Esophagus (tissue), 2 donors: ENCODE measurements around the gene TPCN1. TPM values are rescaled to one million over a fixed set of nuclear protein-coding genes. Genes with fewer than 3 reads are reported as not detected.

ENCODE experiments used
- H3K27ac ChIP-seq, 2 donors: one replicate each; pipeline ENCODE4 v1.5.1; 2013; ENCODE audit warnings: low read depth in 2 of 2, mild to moderate bottlenecking in 2 of 2, inconsistent platforms in 1 of 2, low read length in 1 of 2, moderate library complexity in 1 of 2
- H3K27me3 ChIP-seq, 2 donors: one replicate each; pipeline ENCODE4 v1.6.1; 2013; ENCODE audit warnings: low read length in 2 of 2, control low read depth in 1 of 2, mild to moderate bottlenecking in 1 of 2; ENCODE audit not compliant: insufficient read depth in 2 of 2, control insufficient read depth in 1 of 2
- H3K36me3 ChIP-seq, 2 donors: one replicate each; pipeline ENCODE4 v1.6.1; 2013; ENCODE audit warnings: low read length in 1 of 2; ENCODE audit not compliant: control insufficient read depth in 2 of 2, insufficient read depth in 2 of 2
- H3K4me1 ChIP-seq, 2 donors: one replicate each; pipeline ENCODE4 v1.6.1; 2013; ENCODE audit warnings: low read length in 1 of 2; ENCODE audit not compliant: control insufficient read depth in 2 of 2, insufficient read depth in 2 of 2
- H3K4me3 ChIP-seq, 2 donors: one replicate each; pipeline ENCODE4 v1.5.1; 2013; ENCODE audit warnings: low read length in 2 of 2, mild to moderate bottlenecking in 2 of 2, low read depth in 1 of 2, moderate library complexity in 1 of 2
- H3K9me3 ChIP-seq, 2 donors: one replicate each; pipeline ENCODE4 v1.6.1; 2013; ENCODE audit warnings: mild to moderate bottlenecking in 2 of 2, low read depth in 1 of 2, low read length in 1 of 2, moderate library complexity in 1 of 2; ENCODE audit not compliant: control insufficient read depth in 2 of 2, insufficient read depth in 1 of 2
- WGBS, 2 donors: extraction: QIAGEN DNeasy Blood & Tissue Kit; methylation state at CpG; one replicate each; pipeline ENCODE4 v1.1.7; 2013; 5-methylcytosine and 5-hydroxymethylcytosine counted together
- polyA plus RNA-seq, 2 donors: library from polyadenylated mRNA; stranded (reverse); fragments of 200-250 nt; gene quantifications; one replicate each; pipeline ENCODE4 v1.2.3, GENCODE V29; 2013
- donor health status: healthy with polysubstance abuse.
- donor health status: Bipolar disorder and iron deficiency.

TPCN1 gene
- polyA plus RNA-seq, 2 donors, result 30.9 to 57.6 TPM

DNA sequence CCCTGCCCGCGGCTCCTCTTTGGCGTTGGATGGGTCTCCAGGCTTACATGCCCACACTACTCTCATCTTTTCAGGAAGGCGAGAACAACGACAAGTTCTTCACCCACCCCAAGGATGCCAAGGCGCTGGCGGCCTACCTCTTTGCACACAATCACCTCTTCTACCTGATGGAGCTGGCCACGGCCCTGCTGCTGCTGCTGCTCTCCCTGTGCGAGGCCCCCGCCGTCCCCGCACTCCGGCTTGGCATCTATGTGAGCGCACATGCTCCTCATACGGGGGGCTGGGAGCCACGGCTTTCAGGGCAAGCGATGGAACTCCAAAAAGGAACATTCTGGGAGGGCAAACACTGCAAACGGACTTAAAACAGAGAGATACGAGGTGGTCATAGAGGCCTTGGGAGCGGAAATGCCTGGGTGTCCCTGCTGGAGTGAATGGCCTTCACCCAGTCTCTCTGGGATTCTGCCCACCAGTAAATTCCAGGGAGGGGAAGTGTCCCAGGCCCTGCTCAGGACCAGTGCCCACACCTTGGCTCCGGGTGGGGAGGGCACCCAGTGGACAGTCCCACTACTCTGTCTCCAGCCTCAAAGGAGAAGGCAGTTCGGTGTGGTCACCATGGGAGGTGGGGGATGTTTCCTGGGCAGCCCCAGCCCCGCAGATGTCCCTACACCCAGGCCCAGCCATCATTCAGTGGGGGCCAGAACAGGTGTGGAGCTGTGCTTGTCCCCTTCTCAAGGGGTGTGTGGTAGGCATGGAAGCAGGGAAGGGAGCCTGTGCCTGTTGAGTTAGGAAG lies 45.0 kb downstream of the TPCN1 start:
- Histone ChIP-seq H3K9me3 (no peaks in the 10 kb centered on the region), H3K4me1 (peaks cover 0 to 12% of the 10 kb centered on the region in 2 donors), H3K27me3 (no peaks in the 10 kb centered on the region), H3K27ac (peak overlapping the region; percentile 19 to 74), H3K36me3 (peaks cover 6 to 42% of the 10 kb centered on the region in 2 donors), H3K4me3 (no peak overlapping the region)
- WGBS, 2 donors, result 95% methylated on average over 23 of the region's 23 CpGs

DNA sequence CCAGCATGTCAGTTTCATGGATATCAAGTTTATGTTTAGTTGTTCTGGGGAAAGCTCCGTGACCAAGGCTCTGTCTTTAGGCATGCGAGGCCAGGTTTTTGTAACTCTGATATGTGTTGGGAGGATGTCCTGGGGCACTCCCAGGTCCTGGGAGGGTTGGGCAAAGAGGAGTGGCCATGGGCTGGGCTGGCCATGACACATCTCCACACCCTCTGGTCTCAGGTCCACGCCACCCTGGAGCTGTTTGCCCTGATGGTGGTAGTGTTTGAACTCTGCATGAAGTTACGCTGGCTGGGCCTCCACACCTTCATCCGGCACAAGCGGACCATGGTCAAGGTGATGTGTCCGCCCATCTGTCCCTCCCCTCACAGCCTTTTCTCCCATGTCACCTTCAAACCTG lies 46.4 kb downstream of the TPCN1 start:
- H3K4me3 ChIP-seq, result no peak overlapping the region
- peak overlapping the region; percentile 43 to 84 for H3K27ac ChIP-seq
- no peaks in the 10 kb centered on the region for H3K9me3 ChIP-seq
- H3K27me3 ChIP-seq, result no peaks in the 10 kb centered on the region
- peaks cover 6 to 42% of the 10 kb centered on the region in 2 donors for H3K36me3 ChIP-seq
- peaks cover 1 to 17% of the 10 kb centered on the region in 2 donors for H3K4me1 ChIP-seq
- WGBS, 2 donors, result 76 to 81% methylated on average over 7 of the region's 7 CpGs

GRCh38 chr12:113268136-113268535 lies 46.9 kb downstream of the TPCN1 start:
- Histone ChIP-seq H3K4me1 (peaks cover 3 to 17% of the 10 kb centered on the region in 2 donors), H3K27ac (peak overlapping the region; percentile 43 to 84), H3K36me3 (peaks cover 10 to 45% of the 10 kb centered on the region in 2 donors), H3K9me3 (no peaks in the 10 kb centered on the region), H3K4me3 (no peak overlapping the region), H3K27me3 (no peaks in the 10 kb centered on the region)
- WGBS, 2 donors, result 95 to 96% methylated on average over 12 of the region's 12 CpGs

GRCh38 chr12:113268621-113269020 lies 47.4 kb downstream of the TPCN1 start:
- peaks cover 10 to 47% of the 10 kb centered on the region in 2 donors for H3K36me3 ChIP-seq
- H3K4me1 ChIP-seq, result peaks cover 7 to 17% of the 10 kb centered on the region in 2 donors
- no peak overlapping the region for H3K27ac ChIP-seq
- H3K9me3 ChIP-seq, result no peaks in the 10 kb centered on the region
- WGBS, 2 donors, result 93 to 96% methylated on average over 19 of the region's 19 CpGs
- H3K4me3 ChIP-seq, result no peak overlapping the region
- no peaks in the 10 kb centered on the region for H3K27me3 ChIP-seq

- WGBS, 2 donors, result 93 to 95% methylated on average over 12 of the region's 12 CpGs
These were observed 48.1 kb downstream of the TPCN1 start for GRCh38 chr12:113269257-113269943.

GRCh38 chr12:113270709-113271009 lies 49.4 kb downstream of the TPCN1 start:
- H3K27me3 ChIP-seq, result no peaks in the 10 kb centered on the region
- peak overlapping the region; percentile 70 to 83 for H3K27ac ChIP-seq
- 90 to 91% methylated on average over 11 of the region's 11 CpGs for WGBS, 2 donors
- H3K9me3 ChIP-seq, result no peaks in the 10 kb centered on the region
- H3K4me3 ChIP-seq, result no peak overlapping the region
- H3K36me3 ChIP-seq, result peaks cover 10 to 41% of the 10 kb centered on the region in 2 donors
- H3K4me1 ChIP-seq, result peaks cover 7 to 17% of the 10 kb centered on the region in 2 donors

More at GRCh38 chr12:113269257-113269943, 48.1 kb downstream of the TPCN1 start:
- H3K4me3 ChIP-seq, result no peak overlapping the region
- peak overlapping the region in 1 of 2 donors; percentile 36 for H3K27ac ChIP-seq
- no peaks in the 10 kb centered on the region for H3K9me3 ChIP-seq
- peaks cover 7 to 17% of the 10 kb centered on the region in 2 donors for H3K4me1 ChIP-seq
- H3K36me3 ChIP-seq, result peaks cover 10 to 47% of the 10 kb centered on the region in 2 donors
- no peaks in the 10 kb centered on the region for H3K27me3 ChIP-seq

- Histone ChIP-seq H3K27me3 (no peaks in the 10 kb centered on the region), H3K9me3 (no peaks in the 10 kb centered on the region), H3K27ac (peak overlapping the region; percentile 83 to 93), H3K4me3 (no peak overlapping the region), H3K4me1 (peaks cover 7 to 17% of the 10 kb centered on the region in 2 donors), H3K36me3 (peaks cover 10 to 38% of the 10 kb centered on the region in 2 donors)
- 48 to 52% methylated on average over 10 of the region's 10 CpGs for WGBS, 2 donors
These were observed 50.2 kb downstream of the TPCN1 start for GRCh38 chr12:113271466-113271852.

GRCh38 chr12:113271853-113272561 lies 50.7 kb downstream of the TPCN1 start:
- no peak overlapping the region for H3K4me3 ChIP-seq

GRCh38 chr12:113273053-113273725 lies 51.9 kb downstream of the TPCN1 start:
- H3K27ac ChIP-seq, result no peak overlapping the region
- no peak overlapping the region for H3K4me3 ChIP-seq
- H3K9me3 ChIP-seq, result no peaks in the 10 kb centered on the region
- WGBS, 2 donors, result 89 to 91% methylated on average over 13 of the region's 13 CpGs
- no peaks in the 10 kb centered on the region for H3K27me3 ChIP-seq
- peaks cover 12 to 40% of the 10 kb centered on the region in 2 donors for H3K36me3 ChIP-seq
- H3K4me1 ChIP-seq, result peaks cover 7 to 12% of the 10 kb centered on the region in 2 donors

More at GRCh38 chr12:113271853-113272561, 50.7 kb downstream of the TPCN1 start:
- peaks cover 7 to 17% of the 10 kb centered on the region in 2 donors for H3K4me1 ChIP-seq
- H3K27ac ChIP-seq, result peak overlapping the region; percentile 83 to 93
- H3K27me3 ChIP-seq, result no peaks in the 10 kb centered on the region
- peaks cover 11 to 38% of the 10 kb centered on the region in 2 donors for H3K36me3 ChIP-seq
- H3K9me3 ChIP-seq, result no peaks in the 10 kb centered on the region
- WGBS, 2 donors, result 28 to 34% methylated on average over 12 of the region's 12 CpGs
